K562 (cell line): ENCODE data around the gene SCMH1. TPM values are rescaled to one million over a fixed set of nuclear protein-coding genes. Genes with fewer than 3 reads are reported as not detected.
"Not testable (repeated sequence)": the region's sequence is repeated elsewhere in the genome, so short reads cannot be mapped to it uniquely, and the experiment has no call there.

ENCODE experiments used
- ATAC-seq: fragments of 200-7000 bp; cut with Tn5 transposase; 3 replicates; pipeline ENCODE4 v1.9.1; 2020; ENCODE audit warnings: moderate library complexity
- BruUV-seq: library from RNA; stranded (reverse); fragments of 400-500 nt; replicated peaks from 2 replicates; lab custom pipeline; 2021; lab: Mats Ljungman, UMichigan
- CTCF ChIA-PET: fragments of 300-600 bp; formaldehyde crosslinking; extraction: SDS; loops from one replicate; lab custom pipeline; 2021; ENCODE audit warnings: low intra/inter-chr PET ratio; lab: Yijun Ruan, JAX
- POLR2A ChIA-PET: fragments of 300-600, 350-650 bp; sonication (Branson Sonifier 250); formaldehyde crosslinking; extraction: SDS; loops from one replicate; lab custom pipeline; 2021; ENCODE audit warnings: antibody characterized with exemption, inconsistent platforms; lab: Yijun Ruan, JAX
- DNase-seq, 4 experiments: peaks; one replicate each; pipeline versions ENCODE4 v3.0.0 to v3.0.0-alpha.2; 2011 to 2018; ENCODE audit warnings: low spot score in 3 of 4, mixed read lengths in 3 of 4; ENCODE audit errors: extremely low read depth in 1 of 4
- FAIRE-seq: peaks from 2 replicates; lab custom pipeline; 2011; peaks lifted over from hg19 to GRCh38; lab: Jason Lieb, UNC
- H2AFZ ChIP-seq: 2 replicates; pipeline ENCODE4 v1.6.0; 2011; ENCODE audit warnings: low read depth, low read length, control low read depth, inconsistent platforms
- H3K27ac ChIP-seq: fragments of 200-600 bp; 3 replicates; pipeline ENCODE4 v1.8.0; 2011; ENCODE audit warnings: low read depth, mild to moderate bottlenecking, control low read depth, inconsistent platforms, low read length, moderate library complexity, mixed read lengths; ENCODE audit errors: extremely low read depth
- H3K27me3 ChIP-seq, 2 experiments: fragments of 300-600 bp in 1 of 2; 2 replicates in 1 of 2; 3 replicates in 1 of 2; pipeline versions ENCODE4 v1.6.0 to v1.8.0; 2011; ENCODE audit warnings: inconsistent platforms in 2 of 2, low read length in 2 of 2, mild to moderate bottlenecking in 1 of 2, mixed read lengths in 1 of 2, moderate library complexity in 1 of 2; ENCODE audit not compliant: control insufficient read depth in 2 of 2, insufficient read depth in 2 of 2
- H3K36me3 ChIP-seq: fragments of 300-600 bp; 3 replicates; pipeline ENCODE4 v1.8.0; 2011; ENCODE audit warnings: mild to moderate bottlenecking, low read length, inconsistent platforms; ENCODE audit not compliant: control insufficient read depth, insufficient read depth
- H3K4me1 ChIP-seq, 2 experiments: fragments of 200-600 bp in 1 of 2; replicated peaks in 1 of 2; 2 replicates in 1 of 2; 3 replicates in 1 of 2; pipeline versions ENCODE4 v1.5.1 to v1.8.0; 2011; ENCODE audit warnings: inconsistent platforms in 2 of 2, low read length in 2 of 2, mild to moderate bottlenecking in 1 of 2, mixed read lengths in 1 of 2, moderate library complexity in 1 of 2; ENCODE audit not compliant: control insufficient read depth in 2 of 2, insufficient read depth in 2 of 2
- H3K4me2 ChIP-seq: 2 replicates; pipeline ENCODE4 v1.6.1; 2011; ENCODE audit warnings: low read length, control low read depth, inconsistent platforms, mixed read lengths; ENCODE audit not compliant: insufficient read depth
- H3K4me3 ChIP-seq: fragments of 200-600 bp; sonication (generic), shearing (Covaris generic); 2 replicates; pipeline ENCODE4 v1.5.1; 2016; ENCODE audit warnings: control low read depth, inconsistent platforms
- H3K79me2 ChIP-seq: fragments of 200-600 bp; 3 replicates; pipeline ENCODE4 v1.8.0; 2011; ENCODE audit warnings: low read length, inconsistent platforms; ENCODE audit not compliant: control insufficient read depth, insufficient read depth
- H3K9ac ChIP-seq, 2 experiments: 2 replicates each; pipeline versions ENCODE4 v1.6.0 to v1.6.1; 2011; ENCODE audit warnings: low read depth in 2 of 2, low read length in 2 of 2, control low read depth in 1 of 2, inconsistent platforms in 1 of 2, mild to moderate bottlenecking in 1 of 2, mixed read lengths in 1 of 2; ENCODE audit not compliant: insufficient read depth in 1 of 2
- H3K9me1 ChIP-seq: one replicate; pipeline ENCODE4 v1.6.0; 2011; ENCODE audit warnings: inconsistent platforms, mild to moderate bottlenecking, low read length, moderate library complexity; ENCODE audit not compliant: control insufficient read depth, insufficient read depth
- H3K9me3 ChIP-seq: replicated peaks from 2 replicates; pipeline ENCODE4 v1.5.1; 2011; ENCODE audit warnings: low read depth, low read length, inconsistent platforms; ENCODE audit not compliant: control insufficient read depth, insufficient read depth
- H4K20me1 ChIP-seq: replicated peaks from 2 replicates; pipeline ENCODE4 v1.6.1; 2011; ENCODE audit warnings: low read length, inconsistent platforms, mixed read lengths; ENCODE audit not compliant: control insufficient read depth, insufficient read depth
- KDM1A ChIP-seq, 2 experiments: fragments of 450-650 bp; IDR thresholded peaks; 2 replicates each; pipeline ENCODE4 v1.6.1; 2016; ENCODE audit warnings: mild to moderate bottlenecking in 2 of 2
- PHF20 ChIP-seq: fragments of 450-650 bp; IDR thresholded peaks from 2 replicates; pipeline ENCODE4 v1.6.1; 2018; ENCODE audit not compliant: partially characterized antibody
- ZNF146 ChIP-seq: IDR thresholded peaks from one replicate; pipeline ENCODE4 v1.6.1; 2018; ENCODE audit warnings: missing compliant biosample characterization; ENCODE audit not compliant: unreplicated experiment
- ZNF507 ChIP-seq: conservative IDR thresholded peaks from 2 replicates; pipeline ENCODE4 v1.6.1; 2017; ENCODE audit warnings: missing genetic modification characterization, missing compliant biosample characterization
- WGBS: fragments of 100-300 bp; shearing (Covaris generic); methylation state at CpG from one replicate; pipeline ENCODE4 v1.1.6; 2016; ENCODE audit warnings: low coverage, mixed read lengths; ENCODE audit not compliant: insufficient coverage; ENCODE audit errors: missing lambda C conversion rate; 5-methylcytosine and 5-hydroxymethylcytosine counted together
- in situ Hi-C: fragments of 300-500 bp; cut with MboI; formaldehyde crosslinking; loops from 4 replicates; pipeline ENCODE4 v1.15.0; 2018; ENCODE audit warnings: inconsistent platforms, mixed read lengths
- intact Hi-C: fragments of 100-400 bp; cut with micrococcal nuclease; formaldehyde crosslinking; loops from 2 replicates; pipeline ENCODE4 v1.14.2; 2022
- polyA plus RNA-seq, 8 experiments: library from polyadenylated mRNA; depleted of rRNA in 4 of 8; stranded (reverse) in 5 of 8; unstranded in 3 of 8; fragments of >200 nt; fragmentation: Nextera tagmentation in 2 of 8; fragmentation: Illumina TruSeq in 1 of 8; extraction: Ambion mirVana in 2 of 8; extraction: Trizol in 1 of 8; gene quantifications; 2 replicates each; pipeline versions ENCODE4 v1.2.1 to v1.2.3, GENCODE V29; 2011 to 2014; ENCODE audit warnings: inconsistent platforms in 1 of 8, missing spikeins in 1 of 8
- total RNA-seq, 7 experiments: library from RNA; depleted of rRNA in 6 of 7; stranded (reverse); fragments of >200 nt in 6 of 7; fragmentation: Illumina TruSeq in 2 of 7; extraction: Trizol in 2 of 7; gene quantifications; 2 replicates each; pipeline versions ENCODE4 v1.2.1 to v1.2.3, GENCODE V29; 2011 to 2021; ENCODE audit warnings: low replicate concordance in 1 of 7

Gene SCMH1
- total and polyA plus RNA-seq, 9 of the 15 experiments (the other 6 are each of a cell fraction or from before 2014, with no cell fraction given) = 8.5 to 37.0 (median 26.8) TPM

GRCh38 chr1:41211608-41212007 is 30.5 kb downstream of the SCMH1 start:
- H3K36me3 ChIP-seq, H3K4me2 ChIP-seq, FAIRE-seq, ATAC-seq, H2AFZ ChIP-seq, intact Hi-C loops, H3K4me3 ChIP-seq, in situ Hi-C loops, H3K27ac ChIP-seq, DNase-seq, CTCF ChIA-PET, H3K9me3 ChIP-seq, H3K27me3 ChIP-seq, H4K20me1 ChIP-seq, BruUV-seq, H3K4me1 ChIP-seq, H3K9me1 ChIP-seq, H3K9ac ChIP-seq, H3K79me2 ChIP-seq: not testable (repeated sequence)
- TF ChIP-seq KDM1A (IDR thresholded peaks at IDR 0.05) (0 out of 4 replicates have a peak, but pooled peaks of 1 of the 2 experiments have one; percentile 16), PHF20 (peak; percentile 23), ZNF146 (peak; percentile 85)
- 94% methylated on average over 2 of the region's 2 CpGs for WGBS
- POLR2A ChIA-PET = interaction anchor here (1.0 kb wide), 1 partner anchor 51 kb away, joined by 3 read pairs; no protein-coding TSS in a partner anchor

GRCh38 chr1:41207053-41207452 is 35.1 kb downstream of the SCMH1 start:
- POLR2A ChIA-PET, ATAC-seq: not testable (repeated sequence)

More at GRCh38 chr1:41207053-41207452, 35.1 kb downstream of the SCMH1 start:
- H3K9ac ChIP-seq, DNase-seq, H3K9me3 ChIP-seq, H4K20me1 ChIP-seq, H3K79me2 ChIP-seq, H3K9me1 ChIP-seq, H3K27ac ChIP-seq, in situ Hi-C loops, H2AFZ ChIP-seq, H3K36me3 ChIP-seq, FAIRE-seq, H3K4me1 ChIP-seq, H3K27me3 ChIP-seq, H3K4me3 ChIP-seq, intact Hi-C loops, BruUV-seq, CTCF ChIA-PET, H3K4me2 ChIP-seq: not testable (repeated sequence)
- 18% methylated on average over 2 of the region's 2 CpGs for whole genome bisulfite sequencing
- peak; percentile 86 for TF ChIP-seq ZNF507 (tag)
